SK-N-SH treated with all-trans-retinoic acid at 6 μM for 48 hours (cell line): ENCODE measurements around the gene CLCN4.

ENCODE experiments used
- ATAC-seq: fragments of 200-7000 bp; cut with Tn5 transposase; 3 replicates; pipeline ENCODE4 v1.9.1; 2020; ENCODE audit warnings: mild to moderate bottlenecking, moderate library complexity
- ARNTL ChIP-seq: fragments of 450-650 bp; formaldehyde crosslinking; IDR thresholded peaks from 2 replicates; pipeline ENCODE4 v1.5.0; 2020; ENCODE audit warnings: low read depth, mild to moderate bottlenecking, moderate library complexity, borderline replicate concordance
- BACH2 ChIP-seq: fragments of 250-450 bp; sonication (Bioruptor Pico); IDR thresholded peaks from 2 replicates; pipeline ENCODE4 v1.9.0; 2021; ENCODE audit warnings: mild to moderate bottlenecking, borderline replicate concordance
- ESRRG ChIP-seq: fragments of 250-450 bp; sonication (Bioruptor Pico); IDR thresholded peaks from 2 replicates; pipeline ENCODE4 v1.6.1; 2021; ENCODE audit warnings: mild to moderate bottlenecking
- GLIS3 ChIP-seq: fragments of 250-450 bp; sonication (Bioruptor Pico); IDR thresholded peaks from 2 replicates; pipeline ENCODE4 v1.5.0; 2020; ENCODE audit warnings: mild to moderate bottlenecking, moderate library complexity
- ISL1 ChIP-seq: fragments of 250-450 bp; sonication (Bioruptor Pico); IDR thresholded peaks from 2 replicates; pipeline ENCODE4 v2.1.2; 2022; ENCODE audit warnings: mild to moderate bottlenecking, moderate library complexity
- OSR1 ChIP-seq: fragments of 250-450 bp; sonication (Bioruptor Pico); IDR thresholded peaks from 2 replicates; pipeline ENCODE4 v1.8.0; 2022; ENCODE audit warnings: moderate library complexity, mild to moderate bottlenecking, inconsistent platforms
- PPARA ChIP-seq: fragments of 250-450 bp; sonication (Bioruptor Pico); IDR thresholded peaks from 2 replicates; pipeline ENCODE4 v1.5.0; 2020; ENCODE audit warnings: mild to moderate bottlenecking, borderline replicate concordance
- RARB ChIP-seq: fragments of 250-450 bp; sonication (Bioruptor Pico); IDR thresholded peaks from 2 replicates; pipeline ENCODE4 v1.8.0; 2021; ENCODE audit warnings: mild to moderate bottlenecking, moderate library complexity
- SNAI2 ChIP-seq: fragments of 250-450 bp; sonication (Bioruptor Pico); IDR thresholded peaks from 2 replicates; pipeline ENCODE4 v1.5.0; 2020; ENCODE audit warnings: mild to moderate bottlenecking, moderate library complexity
- TCF4 ChIP-seq: fragments of 250-450 bp; sonication (Bioruptor Pico); IDR thresholded peaks from 2 replicates; pipeline ENCODE4 v1.8.0; 2021; ENCODE audit warnings: mild to moderate bottlenecking, moderate library complexity, borderline replicate concordance
- TOX ChIP-seq: fragments of 250-450 bp; sonication (Bioruptor Pico); IDR thresholded peaks from 2 replicates; pipeline ENCODE4 v1.8.0; 2021; ENCODE audit warnings: mild to moderate bottlenecking, moderate library complexity, borderline replicate concordance
- ZC3H10 ChIP-seq: fragments of 250-450 bp; sonication (Bioruptor Pico); IDR thresholded peaks from 2 replicates; pipeline ENCODE4 v1.5.1; 2021; ENCODE audit warnings: mild to moderate bottlenecking, moderate library complexity
- ZFP3 ChIP-seq: fragments of 250-450 bp; sonication (Bioruptor Pico); IDR thresholded peaks from 2 replicates; pipeline ENCODE4 v1.5.0; 2020; ENCODE audit warnings: mild to moderate bottlenecking, moderate library complexity
- ZFP30 ChIP-seq: fragments of 450-650 bp; formaldehyde crosslinking; IDR thresholded peaks from 2 replicates; pipeline ENCODE4 v1.5.0; 2022; ENCODE audit warnings: mild to moderate bottlenecking, moderate library complexity
- ZNF565 ChIP-seq: fragments of 450-650 bp; formaldehyde crosslinking; conservative IDR thresholded peaks from 2 replicates; pipeline ENCODE4 v1.5.0; 2020; ENCODE audit warnings: low read depth, mild to moderate bottlenecking, moderate library complexity
- ZNF70 ChIP-seq: fragments of 450-650 bp; formaldehyde crosslinking; IDR thresholded peaks from 2 replicates; pipeline ENCODE4 v1.5.0; 2020; ENCODE audit warnings: mild to moderate bottlenecking, moderate library complexity
- ZNF8 ChIP-seq: fragments of 450-650 bp; formaldehyde crosslinking; IDR thresholded peaks from 2 replicates; pipeline ENCODE4 v1.5.0; 2020; ENCODE audit warnings: mild to moderate bottlenecking, moderate library complexity
- TF ChIP-seq, protein P1 (sequence below): fragments of 250-450 bp; sonication (Bioruptor Pico); IDR thresholded peaks from 2 replicates; pipeline ENCODE4 v1.5.0; 2020; ENCODE audit warnings: mild to moderate bottlenecking, moderate library complexity
- TF ChIP-seq, protein P2 (sequence below): fragments of 250-450 bp; sonication (Bioruptor Pico); IDR thresholded peaks from 2 replicates; pipeline ENCODE4 v1.5.1; 2020; ENCODE audit warnings: low read depth, mild to moderate bottlenecking, moderate library complexity
- TF ChIP-seq, protein P3 (sequence below): fragments of 250-450 bp; sonication (Bioruptor Pico); IDR thresholded peaks from 2 replicates; pipeline ENCODE4 v1.8.0; 2020; ENCODE audit warnings: mild to moderate bottlenecking, moderate library complexity, borderline replicate concordance
- TF ChIP-seq, protein P4 (sequence below): fragments of 250-450 bp; sonication (Bioruptor Pico); IDR thresholded peaks from 2 replicates; pipeline ENCODE4 v1.8.0; 2021; ENCODE audit warnings: low read depth, mild to moderate bottlenecking, moderate library complexity, borderline replicate concordance
- TF ChIP-seq, protein P5 (sequence below): fragments of 250-450 bp; sonication (Bioruptor Pico); IDR thresholded peaks from 2 replicates; pipeline ENCODE4 v1.5.1; 2021; ENCODE audit warnings: mild to moderate bottlenecking, moderate library complexity

CLCN4 gene

DNA sequence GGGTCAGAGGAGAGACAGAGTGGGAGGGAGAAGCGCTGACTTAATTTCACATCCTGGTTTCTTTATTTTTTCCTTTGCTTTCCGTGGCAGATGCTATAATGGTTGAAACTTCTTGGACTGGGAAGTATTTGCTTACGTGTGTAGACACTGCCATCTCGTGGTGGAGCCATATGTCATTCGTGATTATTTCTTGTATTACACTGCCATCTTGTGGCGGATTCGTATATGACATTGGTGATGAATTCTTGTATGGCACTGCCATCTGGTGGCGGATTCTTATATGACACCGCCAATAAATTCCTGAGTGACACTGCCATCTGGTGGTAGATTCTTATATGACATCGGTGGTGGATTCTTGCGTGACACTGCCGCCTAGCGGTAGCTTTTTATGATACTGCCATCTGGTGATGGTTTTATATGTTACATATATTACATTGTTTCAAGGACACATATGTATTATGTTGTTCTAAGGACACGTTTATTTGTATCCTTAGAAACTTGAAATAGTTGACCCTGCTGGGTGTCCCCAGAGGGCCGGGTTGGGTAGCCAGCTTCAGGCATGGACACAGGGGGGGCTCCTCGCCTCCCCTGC, 37.3 kb upstream of the CLCN4 start:
- ATAC-seq: peak; percentile 45; the same call in 1 of the 3 replicates
- TF ChIP-seq, protein P1, sequence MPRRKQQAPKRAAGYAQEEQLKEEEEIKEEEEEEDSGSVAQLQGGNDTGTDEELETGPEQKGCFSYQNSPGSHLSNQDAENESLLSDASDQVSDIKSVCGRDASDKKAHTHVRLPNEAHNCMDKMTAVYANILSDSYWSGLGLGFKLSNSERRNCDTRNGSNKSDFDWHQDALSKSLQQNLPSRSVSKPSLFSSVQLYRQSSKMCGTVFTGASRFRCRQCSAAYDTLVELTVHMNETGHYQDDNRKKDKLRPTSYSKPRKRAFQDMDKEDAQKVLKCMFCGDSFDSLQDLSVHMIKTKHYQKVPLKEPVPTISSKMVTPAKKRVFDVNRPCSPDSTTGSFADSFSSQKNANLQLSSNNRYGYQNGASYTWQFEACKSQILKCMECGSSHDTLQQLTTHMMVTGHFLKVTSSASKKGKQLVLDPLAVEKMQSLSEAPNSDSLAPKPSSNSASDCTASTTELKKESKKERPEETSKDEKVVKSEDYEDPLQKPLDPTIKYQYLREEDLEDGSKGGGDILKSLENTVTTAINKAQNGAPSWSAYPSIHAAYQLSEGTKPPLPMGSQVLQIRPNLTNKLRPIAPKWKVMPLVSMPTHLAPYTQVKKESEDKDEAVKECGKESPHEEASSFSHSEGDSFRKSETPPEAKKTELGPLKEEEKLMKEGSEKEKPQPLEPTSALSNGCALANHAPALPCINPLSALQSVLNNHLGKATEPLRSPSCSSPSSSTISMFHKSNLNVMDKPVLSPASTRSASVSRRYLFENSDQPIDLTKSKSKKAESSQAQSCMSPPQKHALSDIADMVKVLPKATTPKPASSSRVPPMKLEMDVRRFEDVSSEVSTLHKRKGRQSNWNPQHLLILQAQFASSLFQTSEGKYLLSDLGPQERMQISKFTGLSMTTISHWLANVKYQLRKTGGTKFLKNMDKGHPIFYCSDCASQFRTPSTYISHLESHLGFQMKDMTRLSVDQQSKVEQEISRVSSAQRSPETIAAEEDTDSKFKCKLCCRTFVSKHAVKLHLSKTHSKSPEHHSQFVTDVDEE: no peak
- TF ChIP-seq SNAI2 (CRISPR knock-in tag) (no peak), TCF4 (CRISPR knock-in tag) (no peak), PPARA (CRISPR knock-in tag) (no peak), RARB (CRISPR knock-in tag) (no peak), ZNF70 (no peak), ZFP30 (CRISPR knock-in tag) (no peak), ESRRG (CRISPR knock-in tag) (no peak), ZFP3 (no peak), ARNTL (CRISPR knock-in tag) (no peak), BACH2 (CRISPR knock-in tag) (no peak), GLIS3 (CRISPR knock-in tag) (no peak), ZNF565 (CRISPR knock-in tag) (no peak), ISL1 (CRISPR knock-in tag) (no peak), OSR1 (CRISPR knock-in tag) (no peak), ZNF8 (CRISPR knock-in tag) (no peak)
- TF ChIP-seq, protein P2, sequence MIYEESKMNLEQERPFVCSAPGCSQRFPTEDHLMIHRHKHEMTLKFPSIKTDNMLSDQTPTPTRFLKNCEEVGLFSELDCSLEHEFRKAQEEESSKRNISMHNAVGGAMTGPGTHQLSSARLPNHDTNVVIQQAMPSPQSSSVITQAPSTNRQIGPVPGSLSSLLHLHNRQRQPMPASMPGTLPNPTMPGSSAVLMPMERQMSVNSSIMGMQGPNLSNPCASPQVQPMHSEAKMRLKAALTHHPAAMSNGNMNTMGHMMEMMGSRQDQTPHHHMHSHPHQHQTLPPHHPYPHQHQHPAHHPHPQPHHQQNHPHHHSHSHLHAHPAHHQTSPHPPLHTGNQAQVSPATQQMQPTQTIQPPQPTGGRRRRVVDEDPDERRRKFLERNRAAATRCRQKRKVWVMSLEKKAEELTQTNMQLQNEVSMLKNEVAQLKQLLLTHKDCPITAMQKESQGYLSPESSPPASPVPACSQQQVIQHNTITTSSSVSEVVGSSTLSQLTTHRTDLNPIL (CRISPR knock-in tag): no peak
- TF ChIP-seq, protein P3, sequence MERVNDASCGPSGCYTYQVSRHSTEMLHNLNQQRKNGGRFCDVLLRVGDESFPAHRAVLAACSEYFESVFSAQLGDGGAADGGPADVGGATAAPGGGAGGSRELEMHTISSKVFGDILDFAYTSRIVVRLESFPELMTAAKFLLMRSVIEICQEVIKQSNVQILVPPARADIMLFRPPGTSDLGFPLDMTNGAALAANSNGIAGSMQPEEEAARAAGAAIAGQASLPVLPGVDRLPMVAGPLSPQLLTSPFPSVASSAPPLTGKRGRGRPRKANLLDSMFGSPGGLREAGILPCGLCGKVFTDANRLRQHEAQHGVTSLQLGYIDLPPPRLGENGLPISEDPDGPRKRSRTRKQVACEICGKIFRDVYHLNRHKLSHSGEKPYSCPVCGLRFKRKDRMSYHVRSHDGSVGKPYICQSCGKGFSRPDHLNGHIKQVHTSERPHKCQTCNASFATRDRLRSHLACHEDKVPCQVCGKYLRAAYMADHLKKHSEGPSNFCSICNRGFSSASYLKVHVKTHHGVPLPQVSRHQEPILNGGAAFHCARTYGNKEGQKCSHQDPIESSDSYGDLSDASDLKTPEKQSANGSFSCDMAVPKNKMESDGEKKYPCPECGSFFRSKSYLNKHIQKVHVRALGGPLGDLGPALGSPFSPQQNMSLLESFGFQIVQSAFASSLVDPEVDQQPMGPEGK (CRISPR knock-in tag): no peak
- TF ChIP-seq, protein P4, sequence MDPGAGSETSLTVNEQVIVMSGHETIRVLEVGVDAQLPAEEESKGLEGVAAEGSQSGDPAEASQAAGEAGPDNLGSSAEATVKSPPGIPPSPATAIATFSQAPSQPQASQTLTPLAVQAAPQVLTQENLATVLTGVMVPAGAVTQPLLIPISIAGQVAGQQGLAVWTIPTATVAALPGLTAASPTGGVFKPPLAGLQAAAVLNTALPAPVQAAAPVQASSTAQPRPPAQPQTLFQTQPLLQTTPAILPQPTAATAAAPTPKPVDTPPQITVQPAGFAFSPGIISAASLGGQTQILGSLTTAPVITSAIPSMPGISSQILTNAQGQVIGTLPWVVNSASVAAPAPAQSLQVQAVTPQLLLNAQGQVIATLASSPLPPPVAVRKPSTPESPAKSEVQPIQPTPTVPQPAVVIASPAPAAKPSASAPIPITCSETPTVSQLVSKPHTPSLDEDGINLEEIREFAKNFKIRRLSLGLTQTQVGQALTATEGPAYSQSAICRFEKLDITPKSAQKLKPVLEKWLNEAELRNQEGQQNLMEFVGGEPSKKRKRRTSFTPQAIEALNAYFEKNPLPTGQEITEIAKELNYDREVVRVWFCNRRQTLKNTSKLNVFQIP (CRISPR knock-in tag): no peak
- TF ChIP-seq, protein P5, sequence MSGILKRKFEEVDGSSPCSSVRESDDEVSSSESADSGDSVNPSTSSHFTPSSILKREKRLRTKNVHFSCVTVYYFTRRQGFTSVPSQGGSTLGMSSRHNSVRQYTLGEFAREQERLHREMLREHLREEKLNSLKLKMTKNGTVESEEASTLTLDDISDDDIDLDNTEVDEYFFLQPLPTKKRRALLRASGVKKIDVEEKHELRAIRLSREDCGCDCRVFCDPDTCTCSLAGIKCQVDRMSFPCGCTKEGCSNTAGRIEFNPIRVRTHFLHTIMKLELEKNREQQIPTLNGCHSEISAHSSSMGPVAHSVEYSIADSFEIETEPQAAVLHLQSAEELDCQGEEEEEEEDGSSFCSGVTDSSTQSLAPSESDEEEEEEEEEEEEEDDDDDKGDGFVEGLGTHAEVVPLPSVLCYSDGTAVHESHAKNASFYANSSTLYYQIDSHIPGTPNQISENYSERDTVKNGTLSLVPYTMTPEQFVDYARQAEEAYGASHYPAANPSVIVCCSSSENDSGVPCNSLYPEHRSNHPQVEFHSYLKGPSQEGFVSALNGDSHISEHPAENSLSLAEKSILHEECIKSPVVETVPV (CRISPR knock-in tag): no peak

DNA sequence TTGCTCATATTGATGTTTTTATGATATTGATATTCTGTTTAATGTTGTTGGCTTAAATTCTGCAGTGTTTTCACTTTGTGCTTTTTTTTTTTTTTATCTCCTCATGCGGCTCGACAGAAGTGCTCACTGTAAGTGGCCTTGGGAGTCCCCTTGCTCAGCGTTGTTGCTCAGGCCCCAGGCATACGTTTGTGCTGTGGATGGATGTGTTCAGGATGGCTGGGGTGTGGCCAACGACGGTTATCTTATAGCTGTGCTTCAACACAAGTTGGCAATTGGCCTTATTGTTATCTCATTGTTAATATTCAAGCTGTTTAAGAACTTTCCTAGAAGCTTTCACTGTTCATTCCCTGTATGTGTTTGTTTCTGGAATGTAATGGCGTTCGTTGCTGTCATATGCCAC, 36.4 kb upstream of the CLCN4 start:
- no peak for ATAC-seq
- no peak for TF ChIP-seq ESRRG (CRISPR knock-in tag)
- TF ChIP-seq ISL1 (CRISPR knock-in tag): no peak
- TF ChIP-seq ZFP3: no peak
- TF ChIP-seq PPARA (CRISPR knock-in tag): no peak
- no peak for TF ChIP-seq OSR1 (CRISPR knock-in tag)
- no peak for TF ChIP-seq ZFP30 (CRISPR knock-in tag)
- TF ChIP-seq, protein P3 (CRISPR knock-in tag): no peak
- TF ChIP-seq, protein P5 (CRISPR knock-in tag): no peak
- TF ChIP-seq RARB (CRISPR knock-in tag): no peak
- TF ChIP-seq SNAI2 (CRISPR knock-in tag): no peak
- TF ChIP-seq ZC3H10 (CRISPR knock-in tag): no peak
- TF ChIP-seq ZNF70: no peak
- TF ChIP-seq TCF4 (CRISPR knock-in tag): no peak
- TF ChIP-seq TOX (CRISPR knock-in tag): no peak
- TF ChIP-seq, protein P4 (CRISPR knock-in tag): no peak
